Endodermal cell (in vitro differentiated cells): ENCODE data around the gene MTMR8. TPM values are rescaled to one million over a fixed set of nuclear protein-coding genes. Genes with fewer than 3 reads are reported as not detected.

ENCODE experiments used
- DNase-seq: peaks from one replicate; pipeline ENCODE4 v3.0.0-alpha.2; 2017
- H3K27ac ChIP-seq: 2 replicates; pipeline ENCODE4 v1.5.1; 2013; ENCODE audit warnings: mild to moderate bottlenecking, low read depth, low read length, moderate library complexity
- H3K27me3 ChIP-seq: 2 replicates; pipeline ENCODE4 v1.6.1; 2013; ENCODE audit warnings: mild to moderate bottlenecking, low read length, moderate library complexity; ENCODE audit not compliant: insufficient read depth, control insufficient read depth, poor library complexity, severe bottlenecking
- H3K36me3 ChIP-seq: 2 replicates; pipeline ENCODE4 v1.7.0; 2013; ENCODE audit warnings: mild to moderate bottlenecking, low read length, moderate library complexity; ENCODE audit not compliant: control insufficient read depth, insufficient read depth
- H3K4me1 ChIP-seq: one replicate; pipeline ENCODE4 v1.7.0; 2013; ENCODE audit warnings: low read length; ENCODE audit not compliant: control insufficient read depth, insufficient read depth
- H3K4me3 ChIP-seq: 2 replicates; pipeline ENCODE4 v1.5.1; 2013; ENCODE audit warnings: mild to moderate bottlenecking, low read length, moderate library complexity
- H3K9ac ChIP-seq: 2 replicates; pipeline ENCODE4 v1.6.1; 2013; ENCODE audit warnings: mild to moderate bottlenecking, low read length, moderate library complexity; ENCODE audit not compliant: poor library complexity, severe bottlenecking; ENCODE audit errors: extremely low read depth
- H3K9me3 ChIP-seq: 2 replicates; pipeline ENCODE4 v1.6.1; 2013; ENCODE audit warnings: mild to moderate bottlenecking, low read length, moderate library complexity; ENCODE audit not compliant: control insufficient read depth
- H3K27ac Mint-ChIP-seq: 2 replicates; pipeline ENCODE4 v1.8.0; 2020; ENCODE audit warnings: mixed read lengths
- H3K27me3 Mint-ChIP-seq: 2 replicates; pipeline ENCODE4 v1.8.0; 2021; ENCODE audit warnings: mild to moderate bottlenecking, mixed read lengths; ENCODE audit not compliant: insufficient read depth
- H3K36me3 Mint-ChIP-seq: 2 replicates; pipeline ENCODE4 v1.8.0; 2020; ENCODE audit warnings: low read depth, mixed read lengths
- H3K4me1 Mint-ChIP-seq: 2 replicates; pipeline ENCODE4 v1.8.0; 2020; ENCODE audit warnings: mixed read lengths
- H3K4me3 Mint-ChIP-seq: 2 replicates; pipeline ENCODE4 v1.8.0; 2020; ENCODE audit warnings: mild to moderate bottlenecking, moderate library complexity, mixed read lengths
- H3K9me3 Mint-ChIP-seq: 2 replicates; pipeline ENCODE4 v1.8.0; 2020; ENCODE audit warnings: mild to moderate bottlenecking, mixed read lengths
- CTCF ChIP-seq: fragments of 200-600 bp; sonication (generic); conservative IDR thresholded peaks from 2 replicates; pipeline ENCODE4 v1.5.0; 2021; ENCODE audit warnings: antibody characterized with exemption, mild to moderate bottlenecking
- WGBS, 2 experiments: methylation state at CpG; one replicate each; pipeline versions ENCODE4 v1.1.5 to v1.1.7; 2013; ENCODE audit warnings: missing lambda C conversion rate in 2 of 2, mixed read lengths in 1 of 2; ENCODE audit not compliant: insufficient coverage in 1 of 2, insufficient read length in 1 of 2; 5-methylcytosine and 5-hydroxymethylcytosine counted together
- total RNA-seq, 2 donors: library from RNA; stranded (reverse); fragmentation: NEBNext Ultra II Directional in 1 of 2; extraction: Animal tissue kit (Norgen Biotek cat#: 25700) in 1 of 2; gene quantifications; 2 replicates in 1 of 2; 3 replicates in 1 of 2; pipeline ENCODE4 v1.2.1, GENCODE V29; 2021

Gene MTMR8
- total RNA-seq, 2 donors from 2014 or later: 4.0 to 4.3 TPM

- no peak overlapping the region for H3K27ac ChIP-seq
- H3K27ac Mint-ChIP-seq: no peak overlapping the region
- H3K4me1 ChIP-seq: no peaks in the 10 kb centered on the region
- peaks cover 28% of the 10 kb centered on the region for H3K9me3 Mint-ChIP-seq
- no peak for DNase-seq
- H3K27me3 ChIP-seq: no peaks in the 10 kb centered on the region
- no peaks in the 10 kb centered on the region for H3K4me1 Mint-ChIP-seq
- no peaks in the 10 kb centered on the region for H3K36me3 ChIP-seq
- no peaks in the 10 kb centered on the region for H3K36me3 Mint-ChIP-seq
- no peaks in the 10 kb centered on the region for H3K27me3 Mint-ChIP-seq
- no peak overlapping the region for H3K4me3 ChIP-seq
- H3K9me3 ChIP-seq: no peaks in the 10 kb centered on the region
- H3K4me3 Mint-ChIP-seq: no peak overlapping the region
- no peak for TF ChIP-seq CTCF
- no peak overlapping the region for H3K9ac ChIP-seq
- 64% methylated on average over 3 of the region's 3 CpGs; no CpG with 5 or more reads in 1 of the 2 experiments for WGBS, 2 experiments
These were observed 166.1 kb downstream of the MTMR8 start for GRCh38 chrX:64229154-64229553.

Other genes starting within 250 kb of the MTMR8 start
- gene AMER1, start 189.7 kb downstream of the MTMR8 start, total RNA-seq: 10 to 100 TPM; 11.2 to 12.0 TPM
- under 1 TPM; 0.48 to 0.53 TPM for gene ASB12, start 164.8 kb downstream of the MTMR8 start, total RNA-seq